AG10803 (cell line): ENCODE data around the gene OSBPL7.

Experiments
- DNase-seq: peaks from one replicate; pipeline ENCODE4 v3.0.0; 2010; ENCODE audit warnings: low read depth
- H3K4me3 ChIP-seq: 2 replicates; pipeline ENCODE4 v1.5.1; 2011; ENCODE audit warnings: mild to moderate bottlenecking, low read length, control low read depth
- TF ChIP-seq, protein P1 (sequence below): conservative IDR thresholded peaks from 2 replicates; pipeline ENCODE4 v1.5.1; 2011; ENCODE audit warnings: mild to moderate bottlenecking, low read length, control low read depth, inconsistent platforms

Gene OSBPL7

DNA sequence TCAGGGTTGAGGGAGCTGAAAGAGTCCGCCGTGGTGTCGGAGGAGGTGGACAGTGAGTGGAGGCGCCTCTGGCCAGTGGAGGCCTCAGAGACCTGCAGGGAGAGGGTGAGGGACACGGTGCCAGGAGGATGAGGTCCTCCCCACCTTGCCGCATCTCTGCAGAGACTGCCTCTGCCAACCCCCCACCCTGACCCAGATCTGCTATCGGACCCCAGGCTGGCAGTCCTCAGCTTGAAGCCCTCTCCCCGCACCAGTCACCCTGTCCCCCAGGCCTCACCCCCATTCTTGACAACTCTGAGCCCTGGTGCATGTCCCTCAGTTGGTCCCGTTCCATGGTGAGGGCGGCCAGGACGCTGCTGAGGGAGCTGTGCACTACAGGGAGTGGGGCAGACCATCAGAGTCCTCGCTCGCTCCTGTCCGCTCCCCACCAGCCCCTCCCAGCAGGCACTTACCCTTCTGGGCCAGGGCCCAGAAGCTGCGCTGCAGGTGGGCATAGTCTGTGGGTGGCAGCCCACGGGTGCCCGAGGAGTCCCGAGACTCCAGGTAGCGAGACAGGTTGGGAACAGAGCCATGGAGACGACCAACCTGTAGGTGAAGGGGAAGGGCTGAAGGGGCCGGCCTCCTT, 5.4 kb downstream of the OSBPL7 start:
- TF ChIP-seq, protein P1, sequence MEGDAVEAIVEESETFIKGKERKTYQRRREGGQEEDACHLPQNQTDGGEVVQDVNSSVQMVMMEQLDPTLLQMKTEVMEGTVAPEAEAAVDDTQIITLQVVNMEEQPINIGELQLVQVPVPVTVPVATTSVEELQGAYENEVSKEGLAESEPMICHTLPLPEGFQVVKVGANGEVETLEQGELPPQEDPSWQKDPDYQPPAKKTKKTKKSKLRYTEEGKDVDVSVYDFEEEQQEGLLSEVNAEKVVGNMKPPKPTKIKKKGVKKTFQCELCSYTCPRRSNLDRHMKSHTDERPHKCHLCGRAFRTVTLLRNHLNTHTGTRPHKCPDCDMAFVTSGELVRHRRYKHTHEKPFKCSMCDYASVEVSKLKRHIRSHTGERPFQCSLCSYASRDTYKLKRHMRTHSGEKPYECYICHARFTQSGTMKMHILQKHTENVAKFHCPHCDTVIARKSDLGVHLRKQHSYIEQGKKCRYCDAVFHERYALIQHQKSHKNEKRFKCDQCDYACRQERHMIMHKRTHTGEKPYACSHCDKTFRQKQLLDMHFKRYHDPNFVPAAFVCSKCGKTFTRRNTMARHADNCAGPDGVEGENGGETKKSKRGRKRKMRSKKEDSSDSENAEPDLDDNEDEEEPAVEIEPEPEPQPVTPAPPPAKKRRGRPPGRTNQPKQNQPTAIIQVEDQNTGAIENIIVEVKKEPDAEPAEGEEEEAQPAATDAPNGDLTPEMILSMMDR = no peak
- no peak for DNase-seq
- H3K4me3 ChIP-seq = no peak overlapping the region

DNA sequence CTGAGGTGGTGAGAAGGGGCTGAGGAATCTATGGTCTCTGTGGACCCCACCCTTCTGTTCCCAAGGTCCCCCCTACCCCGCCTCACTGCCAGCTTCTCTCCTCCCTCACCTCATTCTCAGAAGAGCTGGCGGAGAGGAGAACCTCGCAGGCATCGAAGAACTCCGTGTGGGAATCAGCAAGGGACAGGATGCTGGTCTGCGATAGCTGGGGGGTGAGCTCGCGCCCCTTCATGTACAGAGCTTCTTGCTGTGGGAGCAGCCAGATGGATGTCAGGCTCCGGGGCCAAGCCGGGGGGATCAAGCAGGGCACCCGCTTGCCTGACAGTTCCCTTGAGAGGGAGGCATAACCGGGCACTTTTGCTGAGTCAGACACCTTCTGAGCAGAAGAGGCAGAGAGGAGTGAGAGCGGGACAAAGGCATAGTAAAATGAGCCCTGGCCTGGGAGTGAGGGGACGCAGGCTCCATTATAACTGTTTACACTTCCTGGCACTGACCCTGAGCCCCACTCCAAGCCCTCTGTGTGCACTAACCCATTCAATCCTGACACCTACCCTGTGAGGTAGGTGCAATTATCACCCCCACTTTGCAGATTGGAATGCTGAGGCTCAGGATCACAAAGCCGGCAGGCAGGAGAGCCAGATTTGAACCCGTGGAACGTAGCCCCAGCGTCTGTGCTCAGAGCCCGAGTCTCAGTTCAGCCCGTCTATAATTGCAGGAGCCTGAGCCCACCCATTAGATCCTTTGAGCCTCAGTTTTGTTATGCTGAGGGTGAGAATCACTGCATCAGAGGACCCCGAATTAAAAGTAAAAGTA, 6.3 kb downstream of the OSBPL7 start:
- DNase-seq = no peak

DNA sequence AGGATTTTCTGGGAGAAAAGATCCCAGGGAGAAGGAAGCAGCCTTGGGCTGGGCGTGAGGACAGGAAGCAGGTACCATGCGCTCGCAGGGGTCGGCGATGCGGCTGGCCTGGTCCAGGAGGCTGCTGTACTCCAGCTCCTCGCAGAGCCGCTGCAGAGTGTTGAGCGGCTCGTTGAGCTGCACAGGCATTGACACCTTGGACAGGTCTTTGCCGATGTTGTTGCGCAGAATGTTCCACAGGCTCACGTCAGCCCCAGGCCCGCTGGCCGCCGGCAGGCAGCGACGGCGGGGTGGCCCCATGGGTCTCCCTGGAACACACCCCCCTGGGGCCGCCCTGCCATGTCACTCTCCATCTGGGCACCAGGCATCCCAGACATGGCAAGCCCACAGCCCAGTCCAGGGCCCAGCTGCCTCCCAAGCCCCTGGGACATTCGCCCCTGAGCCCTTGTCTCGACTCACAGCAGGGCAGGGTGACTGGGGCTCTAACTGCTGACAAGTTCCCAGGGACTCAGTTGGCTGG, 8.0 kb downstream of the OSBPL7 start:
- no peak overlapping the region for H3K4me3 ChIP-seq
- TF ChIP-seq, protein P1 = no peak
- DNase-seq = no peak

More for the DNA sequence above, 6.3 kb downstream of the OSBPL7 start:
- TF ChIP-seq, protein P1 = no peak
- H3K4me3 ChIP-seq = no peak overlapping the region

DNA sequence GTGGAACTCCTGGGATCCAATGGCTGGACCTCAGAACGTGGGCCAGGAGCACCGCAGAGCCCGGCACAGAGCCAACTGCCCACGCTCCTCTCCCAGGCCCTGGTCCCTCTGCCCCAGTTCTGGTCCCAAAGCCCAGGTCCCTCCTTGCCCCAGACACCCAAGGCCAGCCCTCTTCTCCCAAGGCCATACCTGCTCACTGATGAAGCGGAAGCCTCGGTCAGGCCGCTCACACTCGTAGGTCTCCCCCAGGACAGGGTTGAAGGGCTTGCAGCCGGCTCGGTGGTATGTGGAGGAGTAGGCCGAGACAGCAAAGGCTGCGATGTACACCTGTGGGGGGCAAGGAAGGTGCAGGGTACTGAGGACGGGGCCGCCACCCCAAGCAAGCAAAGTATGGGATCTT, 8.5 kb downstream of the OSBPL7 start:
- TF ChIP-seq, protein P1 = no peak
- no peak overlapping the region for H3K4me3 ChIP-seq
- no peak for DNase-seq

DNA sequence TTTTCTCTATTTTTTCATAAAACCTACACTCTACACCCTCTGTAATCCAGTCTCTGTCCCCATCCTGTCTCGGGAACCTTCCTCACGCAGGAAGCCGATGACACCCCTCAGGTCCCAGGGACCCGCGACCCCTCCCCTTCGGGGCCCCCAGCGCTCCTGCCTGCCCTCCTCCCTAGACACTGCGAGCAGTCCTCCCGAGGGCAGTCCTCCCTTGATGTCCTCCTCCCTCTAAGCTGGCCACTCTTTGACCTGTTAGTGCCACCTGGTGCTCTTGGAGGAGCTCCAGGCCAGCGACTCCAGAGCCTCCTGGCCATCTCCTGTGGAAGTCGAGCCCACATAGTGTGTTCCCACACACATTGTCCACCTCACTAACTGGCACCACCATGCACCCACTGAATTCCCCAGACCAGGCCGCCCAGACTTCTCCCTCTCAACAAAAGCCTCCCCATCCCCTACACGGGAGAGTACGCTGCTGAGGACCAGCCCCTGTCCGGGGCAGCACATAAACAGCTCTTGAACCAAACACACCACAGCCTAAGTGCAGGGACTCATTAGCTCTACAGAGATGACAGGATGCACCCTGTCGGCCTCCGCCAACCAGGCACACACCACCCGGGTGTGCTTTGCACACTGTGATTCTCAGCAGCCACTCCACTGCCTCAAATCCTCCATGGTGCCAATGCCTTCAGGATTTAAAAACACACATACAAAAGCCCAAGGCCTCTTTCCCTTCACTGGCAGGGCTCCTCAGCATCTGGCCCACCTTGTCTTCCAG, 9.3 kb downstream of the OSBPL7 start:
- TF ChIP-seq, protein P1 = no peak
- no peak for DNase-seq
- H3K4me3 ChIP-seq = no peak overlapping the region

DNA sequence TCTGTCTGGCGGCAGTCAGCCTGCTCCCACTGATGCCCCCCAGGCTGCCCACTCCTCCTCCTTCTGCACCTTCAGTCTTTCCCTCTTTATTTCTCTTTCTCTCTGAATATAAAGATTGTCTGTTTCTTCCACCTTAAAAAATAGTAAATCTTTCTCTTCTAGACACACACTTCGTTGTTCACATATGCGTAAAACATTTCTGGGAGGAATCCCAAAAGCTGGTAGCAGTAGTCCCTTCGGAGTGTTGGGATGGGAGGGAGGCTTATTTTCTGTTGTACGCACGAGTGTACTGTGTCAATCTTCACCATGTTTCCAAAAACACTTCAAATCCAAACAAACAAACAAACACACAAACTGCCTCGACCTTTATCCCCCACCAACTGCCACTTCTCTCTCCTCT, 9.9 kb downstream of the OSBPL7 start:
- no peak overlapping the region for H3K4me3 ChIP-seq
- TF ChIP-seq, protein P1 = no peak
- DNase-seq = no peak
